K562 (cell line): Measurements from ENCODE around the gene ADAM33. TPM values are rescaled to one million over a fixed set of nuclear protein-coding genes. Genes with fewer than 3 reads are reported as not detected.

Experiments
- ATAC-seq: fragments of 200-7000 bp; cut with Tn5 transposase; 3 replicates; pipeline ENCODE4 v1.9.1; 2020; ENCODE audit warnings: moderate library complexity
- BruUV-seq: library from RNA; stranded (reverse); fragments of 400-500 nt; replicated peaks from 2 replicates; lab custom pipeline; 2021; lab: Mats Ljungman, UMichigan
- CTCF ChIA-PET: fragments of 300-600 bp; formaldehyde crosslinking; extraction: SDS; loops from one replicate; lab custom pipeline; 2021; ENCODE audit warnings: low intra/inter-chr PET ratio; lab: Yijun Ruan, JAX
- POLR2A ChIA-PET: fragments of 300-600, 350-650 bp; sonication (Branson Sonifier 250); formaldehyde crosslinking; extraction: SDS; loops from one replicate; lab custom pipeline; 2021; ENCODE audit warnings: antibody characterized with exemption, inconsistent platforms; lab: Yijun Ruan, JAX
- DNase-seq, 4 experiments: peaks; one replicate each; pipeline versions ENCODE4 v3.0.0 to v3.0.0-alpha.2; 2011 to 2018; ENCODE audit warnings: low spot score in 3 of 4, mixed read lengths in 3 of 4; ENCODE audit errors: extremely low read depth in 1 of 4
- FAIRE-seq: peaks from 2 replicates; lab custom pipeline; 2011; peaks lifted over from hg19 to GRCh38; lab: Jason Lieb, UNC
- H2AFZ ChIP-seq: 2 replicates; pipeline ENCODE4 v1.6.0; 2011; ENCODE audit warnings: low read depth, low read length, control low read depth, inconsistent platforms
- H3K27ac ChIP-seq: fragments of 200-600 bp; 3 replicates; pipeline ENCODE4 v1.8.0; 2011; ENCODE audit warnings: low read depth, mild to moderate bottlenecking, control low read depth, inconsistent platforms, low read length, moderate library complexity, mixed read lengths; ENCODE audit errors: extremely low read depth
- H3K27me3 ChIP-seq, 2 experiments: fragments of 300-600 bp in 1 of 2; 2 replicates in 1 of 2; 3 replicates in 1 of 2; pipeline versions ENCODE4 v1.6.0 to v1.8.0; 2011; ENCODE audit warnings: inconsistent platforms in 2 of 2, low read length in 2 of 2, mild to moderate bottlenecking in 1 of 2, mixed read lengths in 1 of 2, moderate library complexity in 1 of 2; ENCODE audit not compliant: control insufficient read depth in 2 of 2, insufficient read depth in 2 of 2
- H3K36me3 ChIP-seq: fragments of 300-600 bp; 3 replicates; pipeline ENCODE4 v1.8.0; 2011; ENCODE audit warnings: mild to moderate bottlenecking, low read length, inconsistent platforms; ENCODE audit not compliant: control insufficient read depth, insufficient read depth
- H3K4me1 ChIP-seq, 2 experiments: fragments of 200-600 bp in 1 of 2; replicated peaks in 1 of 2; 2 replicates in 1 of 2; 3 replicates in 1 of 2; pipeline versions ENCODE4 v1.5.1 to v1.8.0; 2011; ENCODE audit warnings: inconsistent platforms in 2 of 2, low read length in 2 of 2, mild to moderate bottlenecking in 1 of 2, mixed read lengths in 1 of 2, moderate library complexity in 1 of 2; ENCODE audit not compliant: control insufficient read depth in 2 of 2, insufficient read depth in 2 of 2
- H3K4me2 ChIP-seq: 2 replicates; pipeline ENCODE4 v1.6.1; 2011; ENCODE audit warnings: low read length, control low read depth, inconsistent platforms, mixed read lengths; ENCODE audit not compliant: insufficient read depth
- H3K4me3 ChIP-seq: fragments of 200-600 bp; sonication (generic), shearing (Covaris generic); 2 replicates; pipeline ENCODE4 v1.5.1; 2016; ENCODE audit warnings: control low read depth, inconsistent platforms
- H3K79me2 ChIP-seq: fragments of 200-600 bp; 3 replicates; pipeline ENCODE4 v1.8.0; 2011; ENCODE audit warnings: low read length, inconsistent platforms; ENCODE audit not compliant: control insufficient read depth, insufficient read depth
- H3K9ac ChIP-seq, 2 experiments: 2 replicates each; pipeline versions ENCODE4 v1.6.0 to v1.6.1; 2011; ENCODE audit warnings: low read depth in 2 of 2, low read length in 2 of 2, control low read depth in 1 of 2, inconsistent platforms in 1 of 2, mild to moderate bottlenecking in 1 of 2, mixed read lengths in 1 of 2; ENCODE audit not compliant: insufficient read depth in 1 of 2
- H3K9me1 ChIP-seq: one replicate; pipeline ENCODE4 v1.6.0; 2011; ENCODE audit warnings: inconsistent platforms, mild to moderate bottlenecking, low read length, moderate library complexity; ENCODE audit not compliant: control insufficient read depth, insufficient read depth
- H3K9me3 ChIP-seq: replicated peaks from 2 replicates; pipeline ENCODE4 v1.5.1; 2011; ENCODE audit warnings: low read depth, low read length, inconsistent platforms; ENCODE audit not compliant: control insufficient read depth, insufficient read depth
- H4K20me1 ChIP-seq: replicated peaks from 2 replicates; pipeline ENCODE4 v1.6.1; 2011; ENCODE audit warnings: low read length, inconsistent platforms, mixed read lengths; ENCODE audit not compliant: control insufficient read depth, insufficient read depth
- POLR2B ChIP-seq: fragments of 450-650 bp; IDR thresholded peaks from 2 replicates; pipeline ENCODE4 v1.6.1; 2018; ENCODE audit warnings: low read depth; ENCODE audit not compliant: partially characterized antibody
- RFX1 ChIP-seq: fragments of 450-650 bp; IDR thresholded peaks from 2 replicates; pipeline ENCODE4 v1.6.1; 2016; ENCODE audit warnings: mild to moderate bottlenecking, moderate library complexity
- TRIM24 ChIP-seq, 2 experiments: fragments of 450-650 bp; IDR thresholded peaks; 2 replicates each; pipeline ENCODE4 v1.6.1; 2016
- TRIM28 ChIP-seq: fragments of 450-650 bp; IDR thresholded peaks from 2 replicates; pipeline ENCODE4 v1.6.1; 2017
- ZFP36 ChIP-seq: fragments of 150-350 bp; IDR thresholded peaks from 2 replicates; pipeline ENCODE4 v1.6.1; 2018; ENCODE audit warnings: low read length, low read depth; ENCODE audit not compliant: partially characterized antibody
- ZNF133 ChIP-seq: fragments of 250-450 bp; sonication (Bioruptor Pico); IDR thresholded peaks from 2 replicates; pipeline ENCODE4 v1.4.0; 2020; ENCODE audit warnings: mild to moderate bottlenecking
- ZNF384 ChIP-seq: IDR thresholded peaks from 2 replicates; pipeline ENCODE4 v1.6.1; 2012; ENCODE audit warnings: low read depth, low read length, improper control_type of control experiment
- ZNF717 ChIP-seq: fragments of 250-450 bp; sonication (Bioruptor Pico); IDR thresholded peaks from 2 replicates; pipeline ENCODE4 v1.5.0; 2021
- WGBS: fragments of 100-300 bp; shearing (Covaris generic); methylation state at CpG from one replicate; pipeline ENCODE4 v1.1.6; 2016; ENCODE audit warnings: low coverage, mixed read lengths; ENCODE audit not compliant: insufficient coverage; ENCODE audit errors: missing lambda C conversion rate; 5-methylcytosine and 5-hydroxymethylcytosine counted together
- in situ Hi-C: fragments of 300-500 bp; cut with MboI; formaldehyde crosslinking; loops from 4 replicates; pipeline ENCODE4 v1.15.0; 2018; ENCODE audit warnings: inconsistent platforms, mixed read lengths
- intact Hi-C: fragments of 100-400 bp; cut with micrococcal nuclease; formaldehyde crosslinking; loops from 2 replicates; pipeline ENCODE4 v1.14.2; 2022
- polyA plus RNA-seq, 8 experiments: library from polyadenylated mRNA; depleted of rRNA in 4 of 8; stranded (reverse) in 5 of 8; unstranded in 3 of 8; fragments of >200 nt; fragmentation: Nextera tagmentation in 2 of 8; fragmentation: Illumina TruSeq in 1 of 8; extraction: Ambion mirVana in 2 of 8; extraction: Trizol in 1 of 8; gene quantifications; 2 replicates each; pipeline versions ENCODE4 v1.2.1 to v1.2.3, GENCODE V29; 2011 to 2014; ENCODE audit warnings: inconsistent platforms in 1 of 8, missing spikeins in 1 of 8
- total RNA-seq, 7 experiments: library from RNA; depleted of rRNA in 6 of 7; stranded (reverse); fragments of >200 nt in 6 of 7; fragmentation: Illumina TruSeq in 2 of 7; extraction: Trizol in 2 of 7; gene quantifications; 2 replicates each; pipeline versions ENCODE4 v1.2.1 to v1.2.3, GENCODE V29; 2011 to 2021; ENCODE audit warnings: low replicate concordance in 1 of 7

The ADAM33 gene
- total and polyA plus RNA-seq, 9 of the 15 experiments (the other 6 are each of a cell fraction or from before 2014, with no cell fraction given) = not detected

DNA sequence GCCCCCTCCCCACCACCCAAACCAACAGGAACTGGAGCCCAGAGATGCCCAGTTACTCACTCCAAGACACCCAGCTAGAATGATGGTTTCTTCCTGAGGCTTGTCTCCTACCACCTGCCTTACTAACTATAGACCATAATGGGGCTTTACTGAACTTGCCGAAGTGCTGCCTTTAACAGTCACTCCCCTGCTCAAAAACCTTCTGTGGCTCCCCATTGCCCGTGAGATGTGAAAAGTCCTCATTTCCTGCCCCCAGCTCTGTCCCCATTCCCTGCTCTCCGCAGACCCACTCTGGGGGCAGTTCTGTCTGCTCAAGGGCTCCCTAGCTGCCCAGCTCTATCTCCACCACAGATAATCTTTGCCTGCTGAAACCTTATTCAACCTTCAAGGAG, 25.7 kb upstream of the ADAM33 start:
- no peak overlapping the region for H3K4me3 ChIP-seq
- no peak overlapping the region for H3K4me2 ChIP-seq
- 19% methylated on average over 3 of the region's 3 CpGs for WGBS
- FAIRE-seq (no peak), DNase-seq (no peak)
- no peaks in the 10 kb centered on the region for H3K9me1 ChIP-seq
- no peak overlapping the region for H3K9ac ChIP-seq
- intact Hi-C loops (no loop called here), in situ Hi-C loops (no loop called here)
- H3K4me1 ChIP-seq = peaks cover 0 to 22% of the 10 kb centered on the region in 2 experiments; a peak in 2 of 5 replicates
- H3K79me2 ChIP-seq = no peaks in the 10 kb centered on the region
- peaks cover 0 to 17% of the 10 kb centered on the region in 2 experiments; a peak in 3 of 5 replicates for H3K27me3 ChIP-seq
- H3K27ac ChIP-seq = no peak overlapping the region
- no peaks in the 10 kb centered on the region for H3K9me3 ChIP-seq
- no peak overlapping the region for H2AFZ ChIP-seq
- no peaks in the 10 kb centered on the region for H4K20me1 ChIP-seq
- TF ChIP-seq ZFP36 (peak; percentile 24), TRIM28 (no peak)
- TF ChIP-seq, all 486 proteins: peak for 1
- ChIA-PET POLR2A (no interaction called here), CTCF (no interaction called here)
- no TSS peak for BruUV-seq
- ATAC-seq = no peak
- H3K36me3 ChIP-seq = no peaks in the 10 kb centered on the region

- in situ Hi-C loops = no loop called here
- POLR2A ChIA-PET = no interaction called here
Observed at GRCh38 chr20:3706774-3707507, 25.1 kb upstream of the ADAM33 start.

More at GRCh38 chr20:3706774-3707507, 25.1 kb upstream of the ADAM33 start:
- H3K79me2 ChIP-seq = no peaks in the 10 kb centered on the region
- no peak overlapping the region for H2AFZ ChIP-seq
- no peaks in the 10 kb centered on the region for H3K36me3 ChIP-seq
- H3K4me2 ChIP-seq = no peak overlapping the region
- no peak for TF ChIP-seq ZNF133 (CRISPR knock-in tag)
- no peak for TF ChIP-seq ZNF384
- no peak for TF ChIP-seq RFX1
- TF ChIP-seq TRIM24 (IDR thresholded peaks at IDR 0.05) = no peak
- no peak for TF ChIP-seq POLR2B
- no peak for TF ChIP-seq ZNF717
- H3K27ac ChIP-seq = no peak overlapping the region
- BruUV-seq = no TSS peak
- CTCF ChIA-PET = interaction anchor here (0.6 kb wide), 1 partner anchor 28 kb away, joined by 3 read pairs; no protein-coding TSS in a partner anchor
- H4K20me1 ChIP-seq = no peaks in the 10 kb centered on the region
- no peaks in the 10 kb centered on the region for H3K9me3 ChIP-seq
- H3K9me1 ChIP-seq = no peaks in the 10 kb centered on the region
- 22% methylated on average over 10 of the region's 10 CpGs for WGBS
- peaks cover 0 to 22% of the 10 kb centered on the region in 2 experiments; a peak in 2 of 5 replicates for H3K4me1 ChIP-seq
- DNase-seq (no peak), ATAC-seq (no peak), FAIRE-seq (no peak)
- peak overlapping the region in 1 of 2 experiments; percentile 35; a peak in 1 of 4 replicates for H3K9ac ChIP-seq
- H3K4me3 ChIP-seq = no peak overlapping the region
- H3K27me3 ChIP-seq = peaks cover 0 to 17% of the 10 kb centered on the region in 2 experiments; a peak in 3 of 5 replicates
- intact Hi-C loops = no loop called here
